Endothelial cell of umbilical vein (primary cell): ENCODE results near the gene BDP1. TPM values are rescaled to one million over a fixed set of nuclear protein-coding genes. Genes with fewer than 3 reads are reported as not detected.

Source experiments
- BruUV-seq: library from RNA; stranded (reverse); fragments of 400-500 nt; replicated peaks from 2 replicates; lab custom pipeline; 2021; lab: Mats Ljungman, UMichigan
- CTCF ChIA-PET: fragments of 300-600, 350-600 bp; sonication (Branson Sonifier 250); formaldehyde crosslinking; loops from one replicate; lab custom pipeline; 2021; ENCODE audit warnings: antibody characterized with exemption, inconsistent platforms; lab: Charles Lee
- POLR2A ChIA-PET: fragments of 300-600, 350-600 bp; sonication (Branson Sonifier 250); formaldehyde crosslinking; loops from one replicate; lab custom pipeline; 2021; ENCODE audit warnings: antibody characterized with exemption, inconsistent platforms; lab: Charles Lee
- DNase-seq: peaks from one replicate; pipeline ENCODE4 v3.0.0-alpha.2; 2011; ENCODE audit warnings: low read depth, low spot score
- FAIRE-seq: peaks from 2 replicates; lab custom pipeline; 2011; peaks lifted over from hg19 to GRCh38; lab: Jason Lieb, UNC
- H2AFZ ChIP-seq: 2 replicates; pipeline ENCODE4 v1.6.0; 2012; ENCODE audit warnings: low read depth, low read length, control low read depth, inconsistent platforms
- H3K27ac ChIP-seq: 2 replicates; pipeline ENCODE4 v1.5.1; 2011; ENCODE audit warnings: low read depth, mild to moderate bottlenecking, control low read depth, low read length, moderate library complexity; ENCODE audit not compliant: insufficient read depth
- H3K27me3 ChIP-seq, 2 experiments: 2 replicates each; pipeline versions ENCODE4 v1.6.0 to v1.6.1; 2011; ENCODE audit warnings: low read length in 2 of 2, mixed read lengths in 1 of 2; ENCODE audit not compliant: control insufficient read depth in 2 of 2, insufficient read depth in 2 of 2
- H3K36me3 ChIP-seq, 2 experiments: 2 replicates in 1 of 2; 3 replicates in 1 of 2; pipeline ENCODE4 v1.5.1; 2011; ENCODE audit warnings: low read length in 2 of 2, mild to moderate bottlenecking in 1 of 2, moderate library complexity in 1 of 2; ENCODE audit not compliant: control insufficient read depth in 2 of 2, insufficient read depth in 2 of 2; ENCODE audit errors: extremely low read depth in 1 of 2
- H3K4me1 ChIP-seq: 3 replicates; pipeline ENCODE4 v1.5.1; 2011; ENCODE audit warnings: mild to moderate bottlenecking, low read length; ENCODE audit not compliant: control insufficient read depth, insufficient read depth; ENCODE audit errors: extremely low read depth
- H3K4me2 ChIP-seq: 2 replicates; pipeline ENCODE4 v1.6.1; 2011; ENCODE audit warnings: low read length, control low read depth, mixed read lengths; ENCODE audit not compliant: insufficient read depth
- H3K4me3 ChIP-seq, 3 experiments: fragments of 200-600 bp in 1 of 3; sonication (generic), shearing (Covaris generic) in 1 of 3; replicated peaks in 1 of 3; 2 replicates each; pipeline ENCODE4 v1.5.1; 2011 to 2016; ENCODE audit warnings: control low read depth in 3 of 3, low read length in 3 of 3, mild to moderate bottlenecking in 2 of 3, inconsistent platforms in 1 of 3, low read depth in 1 of 3, moderate library complexity in 1 of 3; ENCODE audit not compliant: insufficient read depth in 1 of 3
- H3K79me2 ChIP-seq: 2 replicates; pipeline ENCODE4 v1.6.0; 2012; ENCODE audit warnings: low read length, inconsistent platforms; ENCODE audit not compliant: control insufficient read depth, insufficient read depth
- H3K9ac ChIP-seq: replicated peaks from 2 replicates; pipeline ENCODE3; 2011; ENCODE audit warnings: low read length, control low read depth; ENCODE audit not compliant: insufficient read depth; ENCODE audit errors: extremely low read depth
- H3K9me1 ChIP-seq: replicated peaks from 3 replicates; pipeline ENCODE4 v1.6.0; 2011; ENCODE audit warnings: mild to moderate bottlenecking, low read length; ENCODE audit not compliant: control insufficient read depth, insufficient read depth; ENCODE audit errors: extremely low read depth
- H3K9me3 ChIP-seq: replicated peaks from 2 replicates; pipeline ENCODE4 v1.5.1; 2012; ENCODE audit warnings: low read length, inconsistent platforms; ENCODE audit not compliant: control insufficient read depth, insufficient read depth
- H4K20me1 ChIP-seq: replicated peaks from 2 replicates; pipeline ENCODE3; 2011; ENCODE audit warnings: mild to moderate bottlenecking, low read length; ENCODE audit not compliant: control insufficient read depth, insufficient read depth; ENCODE audit errors: extremely low read depth
- EZH2 ChIP-seq: IDR thresholded peaks from 2 replicates; pipeline ENCODE4 v1.6.1; 2012; ENCODE audit warnings: borderline replicate concordance, low read depth, mild to moderate bottlenecking, moderate library complexity, low read length, inconsistent platforms; ENCODE audit not compliant: severe bottlenecking
- GATA2 ChIP-seq: IDR thresholded peaks from 2 replicates; pipeline ENCODE4 v1.7.0; 2011; ENCODE audit warnings: low read depth, mild to moderate bottlenecking, moderate library complexity, mixed read lengths, low read length; ENCODE audit not compliant: insufficient read length, insufficient read depth
- MYC ChIP-seq: IDR thresholded peaks from one replicate; pipeline ENCODE4 v1.6.1; 2011; ENCODE audit warnings: mild to moderate bottlenecking, low read depth, low read length
- POLR2AphosphoS5 ChIP-seq: IDR thresholded peaks from 2 replicates; pipeline ENCODE4 v1.6.1; 2012; ENCODE audit warnings: low read depth, mild to moderate bottlenecking, control low read depth, low read length, moderate library complexity; ENCODE audit not compliant: insufficient read depth
- dilution Hi-C: fragments of 300-500 bp; cut with MboI; formaldehyde crosslinking; loops from one replicate; pipeline ENCODE4 v1.15.0; 2019; ENCODE audit warnings: low sequenced_read_pairs; ENCODE audit not compliant: extremely low pct_ligation_motif_present
- intact Hi-C: fragments of 100-400 bp; cut with micrococcal nuclease; formaldehyde crosslinking; loops from one replicate; pipeline ENCODE4 v1.10.0; 2022
- polyA plus RNA-seq, 4 experiments: library from polyadenylated mRNA; depleted of rRNA in 3 of 4; stranded (reverse) in 3 of 4; unstranded in 1 of 4; fragments of >200 nt; gene quantifications; 2 replicates each; pipeline versions ENCODE4 v1.2.1 to v1.2.3, GENCODE V29; 2011 to 2012; ENCODE audit warnings: missing spikeins in 1 of 4
- total RNA-seq: library from RNA; stranded (reverse); gene quantifications from 2 replicates; pipeline ENCODE4 v1.2.3, GENCODE V29; 2021
- TF ChIP-seq, protein P1 (sequence below): IDR thresholded peaks from 2 replicates; pipeline ENCODE4 v1.6.1; 2011; ENCODE audit not compliant: insufficient read depth, insufficient read length

The BDP1 gene
- total and polyA plus RNA-seq, 2 donors (not counting 3 experiments of a cell fraction or from before 2014, with no cell fraction given), result 4.5 to 27.5 TPM

DNA sequence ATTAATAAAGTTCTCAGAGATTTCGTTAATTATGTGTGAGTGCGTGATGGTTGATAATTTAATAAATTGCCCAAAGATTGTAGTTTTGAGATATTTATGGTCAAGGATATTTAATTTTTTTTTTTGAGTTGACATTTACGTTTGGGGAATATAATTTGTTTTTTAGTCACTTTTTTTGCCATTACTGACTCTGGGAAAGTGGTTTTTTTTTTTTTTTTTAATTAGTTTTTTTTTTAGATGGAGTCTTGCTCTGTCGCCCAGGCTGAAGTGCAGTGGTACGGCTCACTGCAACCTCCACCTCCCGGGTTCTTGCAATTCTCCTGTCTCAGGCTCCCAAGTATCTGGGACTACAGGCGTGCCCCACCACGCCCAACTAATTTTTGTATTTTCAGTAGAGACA, 1.7 kb downstream of the BDP1 start:
- Histone ChIP-seq H2AFZ (no peak overlapping the region), H4K20me1 (peaks cover 2% of the 10 kb centered on the region), H3K36me3 (peaks cover 7 to 13% of the 10 kb centered on the region in 2 experiments), H3K4me1 (peaks cover 14% of the 10 kb centered on the region), H3K9me1 (no peaks in the 10 kb centered on the region), H3K4me2 (peak overlapping the region; percentile 99), H3K4me3 (peak overlapping the region in 2 of 3 experiments; percentile 97 to 99), H3K9me3 (no peaks in the 10 kb centered on the region), H3K27ac (no peak overlapping the region), H3K27me3 (peaks cover 0 to 4% of the 10 kb centered on the region in 2 experiments), H3K9ac (no peak overlapping the region), H3K79me2 (peaks cover 35% of the 10 kb centered on the region)
- FAIRE-seq (no peak), DNase-seq (no peak)
- no TSS peak for BruUV-seq
- dilution Hi-C loops, result no loop called here
- intact Hi-C loops, result loop anchor here (5.0 kb wide), 1 partner anchor 145 kb away; no protein-coding TSS in a partner anchor
- POLR2A ChIA-PET, result no interaction called here
- CTCF ChIA-PET, result no interaction called here
- no peak for TF ChIP-seq GATA2
- no peak for TF ChIP-seq EZH2
- TF ChIP-seq, protein P1, sequence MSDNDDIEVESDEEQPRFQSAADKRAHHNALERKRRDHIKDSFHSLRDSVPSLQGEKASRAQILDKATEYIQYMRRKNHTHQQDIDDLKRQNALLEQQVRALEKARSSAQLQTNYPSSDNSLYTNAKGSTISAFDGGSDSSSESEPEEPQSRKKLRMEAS, result no peak
- no peak for TF ChIP-seq MYC

DNA sequence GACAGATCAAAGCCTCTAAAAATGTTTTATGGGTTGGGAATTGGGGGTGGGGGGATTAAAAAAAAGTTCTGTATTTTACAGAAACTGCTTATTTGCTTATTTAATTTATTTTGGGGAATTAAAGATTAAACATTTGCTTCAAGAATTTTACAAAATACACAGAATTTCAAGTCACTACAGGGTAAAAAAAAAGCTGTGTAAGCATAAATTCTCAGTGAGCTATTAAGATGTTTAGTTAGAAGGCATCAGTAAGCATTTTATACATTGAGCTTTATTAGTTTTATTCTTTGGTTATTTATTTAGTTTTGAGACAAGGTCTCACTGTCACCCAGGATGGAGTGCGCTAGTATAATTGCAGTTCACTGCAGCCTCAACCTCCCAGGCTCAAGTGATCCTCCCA, 5.2 kb downstream of the BDP1 start:
- H3K79me2 ChIP-seq, result peaks cover 33% of the 10 kb centered on the region
- intact Hi-C loops, result no loop called here
- dilution Hi-C loops, result no loop called here
- DNase-seq, result no peak
- no peak for FAIRE-seq
- H3K27me3 ChIP-seq, result no peaks in the 10 kb centered on the region
- POLR2A ChIA-PET, result no interaction called here
- no peak overlapping the region for H2AFZ ChIP-seq
- H3K4me3 ChIP-seq, result no peak overlapping the region
- no peak overlapping the region for H3K4me2 ChIP-seq
- no peaks in the 10 kb centered on the region for H3K9me3 ChIP-seq
- H3K4me1 ChIP-seq, result peaks cover 12% of the 10 kb centered on the region
- no TSS peak for BruUV-seq
- TF ChIP-seq POLR2AphosphoS5, result no peak
- no peak for TF ChIP-seq EZH2
- no peak for TF ChIP-seq GATA2
- H3K9me1 ChIP-seq, result no peaks in the 10 kb centered on the region
- CTCF ChIA-PET, result interaction anchor here (1.2 to 1.6 kb wide), 4 partner anchors 9 to 297 kb away, joined by 4 to 9 read pairs (median 4); no protein-coding TSS in a partner anchor
- no peak overlapping the region for H3K27ac ChIP-seq
- peaks cover 2% of the 10 kb centered on the region for H4K20me1 ChIP-seq
- H3K9ac ChIP-seq, result no peak overlapping the region
- H3K36me3 ChIP-seq, result peaks cover 20 to 24% of the 10 kb centered on the region in 2 experiments
